HT-29 (cell line): Measurements from ENCODE around the gene AOPEP. TPM values are rescaled to one million over a fixed set of nuclear protein-coding genes. Genes with fewer than 3 reads are reported as not detected.

Source experiments
- DNase-seq: peaks from one replicate; pipeline ENCODE4 v3.0.0-alpha.2; 2015; ENCODE audit warnings: low spot score
- total RNA-seq: library from RNA; depleted of rRNA; stranded (reverse); fragments of >200 nt; shearing (Covaris generic); gene quantifications from 2 replicates; pipeline ENCODE4 v1.2.3, GENCODE V29; 2014

AOPEP gene
- total RNA-seq, 1 experiment from 2014 or later, result 19.9 TPM

DNA sequence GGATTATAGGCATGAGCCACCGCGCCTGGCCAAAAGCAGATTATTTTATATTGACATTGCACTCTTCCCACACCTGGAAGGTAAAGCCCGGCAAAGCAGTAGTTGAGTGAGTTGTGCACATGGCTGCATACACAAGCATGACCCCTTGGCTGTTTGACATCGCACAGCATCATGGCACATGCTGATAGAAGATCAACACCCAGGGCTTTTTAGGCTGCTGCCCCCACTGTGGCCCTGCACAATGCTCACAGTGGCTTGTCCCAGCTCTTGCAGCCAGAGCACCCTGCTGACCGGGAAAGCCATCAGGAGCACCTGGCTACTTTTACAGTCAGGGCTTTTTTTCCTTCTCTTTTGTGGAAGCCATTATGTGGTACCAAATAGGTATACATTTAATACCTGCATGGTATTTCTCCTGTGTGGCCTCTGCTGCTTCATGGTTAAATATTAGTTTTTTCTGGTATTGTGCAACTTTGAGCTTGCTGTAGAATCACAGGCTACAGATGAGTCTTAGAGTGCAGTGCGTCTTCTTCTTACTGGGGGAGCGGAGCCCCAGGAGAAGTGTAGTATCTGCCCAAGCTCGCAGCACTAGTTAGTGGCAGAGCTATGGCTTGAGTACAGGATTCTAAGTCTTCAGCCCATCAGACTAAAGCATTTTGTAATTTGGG, 264.5 kb downstream of the AOPEP start:
- DNase-seq, result no peak

DNA sequence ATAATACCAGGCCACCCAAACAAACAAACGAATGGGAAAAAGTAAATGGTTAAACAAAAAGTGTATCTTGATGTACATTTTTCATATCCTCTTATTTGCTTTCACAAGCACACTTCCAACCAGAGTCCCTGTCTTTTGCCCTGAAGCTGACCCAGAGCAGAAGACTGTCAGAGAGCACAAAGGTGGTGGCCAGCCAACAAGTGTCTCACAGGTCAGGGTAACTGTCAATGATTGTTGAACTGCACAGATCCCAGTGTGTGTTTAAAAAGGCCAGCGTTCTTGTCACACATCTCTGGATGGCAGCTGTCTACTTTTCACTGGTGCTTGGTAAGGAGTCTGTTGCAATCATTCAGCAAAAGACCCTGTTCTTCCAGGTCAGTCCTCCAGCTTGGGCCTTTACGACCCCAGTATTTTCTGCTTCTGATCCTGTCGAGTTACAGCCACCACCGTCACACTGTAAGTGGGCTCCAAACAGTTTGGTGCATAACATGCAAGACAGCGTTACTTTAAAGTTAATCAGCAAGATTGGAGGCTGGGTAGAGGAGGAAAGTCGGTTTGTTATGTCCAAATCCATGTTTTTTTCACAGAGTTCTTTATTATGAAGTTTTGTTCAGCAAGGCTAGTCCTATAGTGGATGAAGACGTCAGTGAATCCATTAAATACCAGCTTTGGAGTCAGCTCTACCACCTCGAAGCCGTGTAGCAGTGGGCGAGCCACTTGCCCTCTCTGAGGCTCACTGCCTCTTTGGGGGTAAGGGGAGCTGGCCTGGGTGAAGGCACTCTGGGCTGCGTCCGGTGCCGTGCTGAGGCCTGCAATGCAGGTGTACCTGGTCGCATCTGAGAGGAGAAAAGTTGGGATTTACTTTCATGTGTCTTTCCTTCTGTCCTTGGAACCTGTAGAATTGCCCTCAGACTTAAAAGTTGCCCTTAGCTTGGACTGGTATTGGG, 265.7 kb downstream of the AOPEP start:
- DNase-seq, result no peak

DNA sequence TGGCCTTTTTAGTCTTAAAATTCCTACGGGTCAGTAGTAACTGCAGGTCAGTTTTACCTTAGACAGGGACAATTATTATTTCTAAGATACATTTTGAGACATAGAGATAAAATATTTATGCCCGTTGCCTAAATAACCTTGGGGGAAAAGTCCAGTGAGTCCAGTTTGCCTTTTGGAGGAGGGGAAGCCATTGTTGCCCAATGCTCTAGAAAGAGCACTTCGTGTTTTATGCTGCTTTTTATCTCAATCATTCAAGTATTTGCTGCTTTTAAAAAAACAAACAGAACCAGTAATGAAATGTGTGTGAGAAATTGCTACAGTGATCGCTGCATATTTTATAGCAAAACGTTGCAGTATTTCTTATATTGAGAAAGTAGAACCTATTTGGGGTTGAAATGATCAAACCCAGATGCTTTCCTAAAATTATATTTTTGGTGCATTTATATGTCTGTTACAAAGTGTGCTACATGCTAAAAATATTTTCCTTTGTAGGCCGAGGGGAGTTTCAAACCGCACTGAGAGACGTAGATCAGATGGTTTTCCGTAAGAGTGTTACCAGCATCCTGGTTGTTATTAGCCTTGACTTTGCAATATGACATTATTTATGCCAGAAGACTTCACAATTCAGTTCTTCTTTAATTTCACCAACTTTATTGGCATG, 266.8 kb downstream of the AOPEP start:
- DNase-seq, result no peak

DNA sequence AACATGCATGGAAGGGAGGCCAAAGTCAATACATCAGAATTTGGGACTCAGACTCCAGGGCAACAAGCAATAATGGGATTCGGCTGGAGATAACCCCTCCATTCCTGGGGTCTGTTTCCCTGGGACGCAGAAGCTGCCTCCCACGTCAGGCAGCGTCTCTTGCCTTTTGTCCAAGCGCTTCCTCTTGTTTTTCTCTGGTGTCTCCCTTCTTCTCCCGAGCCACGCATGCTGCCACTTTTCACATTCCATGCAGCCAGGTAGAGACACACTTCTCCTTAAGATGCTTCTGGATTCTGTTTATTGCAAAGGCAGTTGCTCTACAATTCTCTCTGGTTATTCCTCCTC, 267.3 kb downstream of the AOPEP start:
- no peak for DNase-seq

DNA sequence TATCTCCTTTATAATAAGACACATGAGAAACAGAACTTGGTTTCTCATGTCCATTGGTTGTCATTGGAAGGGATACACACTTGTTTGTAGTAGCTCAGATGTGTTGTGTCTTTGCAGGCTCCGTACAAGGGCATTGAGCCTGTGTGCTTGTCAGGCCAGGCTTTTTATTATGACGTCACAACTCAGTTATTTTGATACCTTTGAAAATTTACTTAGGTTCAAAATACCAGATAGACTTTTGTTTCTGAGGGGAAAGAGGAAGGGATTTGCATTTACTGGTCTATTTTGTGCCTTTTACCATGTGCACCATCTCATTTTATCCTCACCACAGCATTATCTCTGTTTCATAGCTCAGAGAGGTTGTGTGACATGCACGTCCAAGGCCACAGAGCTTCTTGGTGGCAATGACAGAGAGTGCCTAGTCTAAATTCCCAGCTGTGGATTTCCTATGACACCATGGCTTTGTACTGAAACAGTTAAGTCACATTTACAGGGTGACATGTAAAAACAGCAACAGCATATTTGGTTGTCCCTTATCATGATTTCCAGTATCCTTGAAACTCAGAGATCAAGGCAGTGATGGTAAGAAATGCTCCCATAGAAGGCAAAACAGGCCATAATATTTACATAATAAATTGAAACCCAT, 268.7 kb downstream of the AOPEP start:
- no peak for DNase-seq

DNA sequence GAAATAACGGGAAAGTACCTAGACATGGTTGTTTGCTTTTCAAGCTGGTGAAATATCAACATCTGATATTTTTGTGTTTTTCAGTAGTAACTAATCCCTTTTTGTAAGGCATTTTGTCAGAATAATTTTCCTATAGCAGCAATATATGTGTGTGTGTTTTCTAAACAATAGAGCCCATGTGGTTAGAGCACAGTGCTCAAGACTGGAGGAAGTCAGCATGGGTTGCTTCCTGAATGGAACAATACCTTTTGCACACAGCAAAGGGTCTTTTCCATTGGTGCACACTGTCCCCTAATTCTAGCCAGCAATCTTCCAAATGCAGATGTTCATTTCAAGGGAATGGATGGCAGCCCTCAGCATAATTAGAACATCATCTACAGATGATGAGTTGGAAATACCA, 270.1 kb downstream of the AOPEP start:
- DNase-seq, result no peak

DNA sequence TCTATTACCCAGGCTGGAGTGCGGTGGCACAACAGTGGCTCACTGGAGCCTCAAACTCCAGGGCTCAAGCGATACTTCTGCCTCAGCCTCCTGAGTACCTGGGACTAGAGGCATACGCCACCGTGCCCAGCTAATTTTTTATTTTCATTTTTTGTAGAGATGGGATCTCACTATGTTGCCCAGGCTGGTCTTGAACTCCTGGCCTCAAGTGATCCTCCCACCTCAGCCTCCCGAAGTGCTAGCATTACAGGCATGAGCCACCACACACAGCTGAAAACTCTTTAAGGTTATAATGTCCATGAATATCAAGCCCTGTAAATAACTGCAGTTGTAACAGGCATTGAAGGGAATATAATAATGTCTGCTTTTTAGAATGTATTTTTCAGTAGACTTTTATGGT, 271.2 kb downstream of the AOPEP start:
- no peak for DNase-seq

DNA sequence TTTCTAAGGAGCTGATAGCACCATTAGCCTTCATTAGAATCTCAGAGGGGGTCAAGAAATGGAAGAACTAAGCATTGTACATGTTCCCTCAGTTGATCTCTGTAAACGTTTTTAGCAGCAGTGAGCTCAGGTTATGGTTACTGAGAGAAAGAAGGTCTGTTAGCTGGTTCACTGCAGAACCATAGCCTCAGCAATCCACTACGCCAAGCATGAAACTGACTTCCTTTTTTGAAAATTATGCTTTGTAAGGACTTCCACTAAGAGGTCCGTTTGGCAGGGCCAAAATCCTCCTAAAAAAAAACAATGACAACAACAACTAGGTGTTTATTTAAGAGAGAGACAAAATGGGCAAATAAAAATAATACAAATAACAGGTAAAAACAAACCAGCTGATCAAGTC, 273.3 kb downstream of the AOPEP start:
- DNase-seq, result no peak

DNA sequence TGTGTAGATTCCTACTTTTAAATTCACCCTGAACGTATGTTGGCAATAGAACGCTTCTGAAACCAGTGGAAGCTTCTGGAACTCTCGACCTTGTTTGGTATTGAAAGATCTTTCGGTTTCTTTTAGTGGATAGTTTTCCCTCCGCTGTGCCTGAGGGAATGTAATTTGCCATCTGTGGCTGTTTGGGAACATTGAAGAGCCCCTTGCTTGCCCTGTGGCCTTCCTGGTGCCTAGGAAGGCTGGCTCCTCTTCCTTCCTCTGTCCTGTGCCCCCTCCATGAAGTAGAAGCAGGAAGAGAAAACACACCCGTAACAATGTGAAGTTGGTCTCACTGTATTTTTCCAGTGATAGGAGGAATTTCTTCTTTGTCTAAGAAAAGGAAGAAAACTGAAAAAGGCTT, 274.3 kb downstream of the AOPEP start:
- no peak for DNase-seq

DNA sequence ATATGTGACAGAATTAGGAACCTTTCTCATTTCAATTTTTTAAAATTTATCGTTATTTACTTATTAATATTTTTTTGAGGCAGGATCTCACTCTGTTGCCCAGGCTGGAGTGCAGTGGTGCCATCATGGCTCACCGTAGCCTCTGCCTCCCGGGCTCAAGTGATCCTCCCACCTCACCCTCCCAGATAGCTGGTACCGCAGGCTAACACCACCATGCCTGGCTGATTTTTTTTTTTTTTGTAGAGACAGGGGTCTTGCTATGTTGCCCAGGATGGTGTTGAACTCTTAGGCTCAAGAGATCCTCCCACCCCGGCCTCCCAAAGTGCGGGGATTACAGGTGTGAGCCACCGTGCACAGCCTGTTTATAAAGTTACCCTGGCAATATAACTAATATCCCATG, 275.2 kb downstream of the AOPEP start:
- DNase-seq, result no peak

DNA sequence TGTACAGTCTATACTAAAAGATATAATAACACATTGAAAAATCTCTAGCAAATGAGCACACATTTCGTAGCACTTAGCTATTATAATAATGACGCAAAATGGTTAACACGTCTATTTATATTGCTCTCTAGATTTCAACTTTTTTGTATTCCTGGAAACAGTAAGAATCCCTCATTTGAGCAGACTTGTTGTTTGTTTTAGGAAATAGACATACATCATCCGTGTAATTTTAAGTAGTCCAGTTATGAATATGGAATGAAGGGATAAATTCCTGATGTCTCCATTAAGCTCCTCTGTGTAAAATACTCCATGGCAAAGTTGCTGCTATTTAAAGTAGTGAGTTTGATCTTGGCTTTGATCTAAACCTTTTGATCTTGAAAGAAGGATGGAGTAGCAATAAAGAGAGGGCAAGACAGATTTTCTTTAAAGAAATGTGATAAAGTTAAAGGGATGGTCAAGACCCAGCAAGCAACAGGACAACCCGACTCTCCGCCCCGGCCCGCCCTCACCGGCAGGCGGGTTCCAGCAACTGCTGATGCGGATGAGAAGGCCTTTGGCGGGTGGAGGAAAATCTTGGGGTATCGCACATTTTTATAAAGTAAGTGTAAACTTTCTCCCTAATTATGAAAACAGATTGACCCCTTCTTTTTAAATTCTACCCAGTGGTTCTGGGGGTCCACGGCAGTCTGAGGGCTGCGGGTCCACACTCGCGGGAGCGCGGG, 277.4 kb downstream of the AOPEP start:
- peak; percentile 76 for DNase-seq

DNA sequence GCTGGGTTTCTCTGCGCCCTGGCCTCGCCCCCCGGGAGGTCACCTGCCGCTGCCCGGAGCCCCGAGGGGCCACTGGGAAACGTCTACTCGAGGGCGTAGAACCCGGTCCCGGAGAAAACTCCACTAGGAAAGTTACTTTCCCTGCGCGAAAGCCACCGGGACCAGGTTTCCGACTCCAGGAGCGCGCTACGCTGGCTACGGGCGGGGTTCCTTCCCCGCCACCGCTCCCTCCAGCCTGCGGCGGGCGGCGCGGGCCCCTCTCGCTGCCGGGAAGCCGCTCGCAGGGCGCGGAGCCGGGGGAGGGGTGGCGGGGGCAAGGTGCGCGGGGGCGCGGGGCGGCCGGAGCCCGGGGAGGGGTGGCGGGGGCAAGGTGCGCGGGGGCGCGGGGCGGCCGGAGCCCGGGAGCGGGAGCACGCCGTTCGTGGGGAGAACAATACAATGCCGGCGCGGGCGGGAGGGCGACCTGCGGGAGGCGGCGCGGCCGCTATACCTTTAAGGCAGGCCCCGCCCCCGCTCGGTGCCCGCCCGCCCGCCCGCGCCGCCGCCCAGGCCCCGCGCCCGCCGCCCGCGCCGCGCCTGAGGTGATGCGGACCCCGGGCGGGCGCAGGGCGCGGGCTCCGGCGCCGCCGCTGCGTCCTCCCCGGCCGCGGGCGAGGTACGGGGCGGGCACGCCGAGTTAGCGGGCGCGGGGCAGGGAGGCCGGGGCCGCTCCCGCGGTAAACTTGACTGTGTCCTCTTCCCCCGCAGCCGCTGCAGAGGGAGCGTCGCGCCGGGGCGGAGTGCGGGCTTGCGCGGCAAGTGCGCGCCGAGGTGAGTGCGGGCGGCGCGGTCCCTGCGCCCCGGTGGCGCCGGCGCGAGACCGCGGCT, 278.1 kb downstream of the AOPEP start:
- peak; percentile 55 for DNase-seq

DNA sequence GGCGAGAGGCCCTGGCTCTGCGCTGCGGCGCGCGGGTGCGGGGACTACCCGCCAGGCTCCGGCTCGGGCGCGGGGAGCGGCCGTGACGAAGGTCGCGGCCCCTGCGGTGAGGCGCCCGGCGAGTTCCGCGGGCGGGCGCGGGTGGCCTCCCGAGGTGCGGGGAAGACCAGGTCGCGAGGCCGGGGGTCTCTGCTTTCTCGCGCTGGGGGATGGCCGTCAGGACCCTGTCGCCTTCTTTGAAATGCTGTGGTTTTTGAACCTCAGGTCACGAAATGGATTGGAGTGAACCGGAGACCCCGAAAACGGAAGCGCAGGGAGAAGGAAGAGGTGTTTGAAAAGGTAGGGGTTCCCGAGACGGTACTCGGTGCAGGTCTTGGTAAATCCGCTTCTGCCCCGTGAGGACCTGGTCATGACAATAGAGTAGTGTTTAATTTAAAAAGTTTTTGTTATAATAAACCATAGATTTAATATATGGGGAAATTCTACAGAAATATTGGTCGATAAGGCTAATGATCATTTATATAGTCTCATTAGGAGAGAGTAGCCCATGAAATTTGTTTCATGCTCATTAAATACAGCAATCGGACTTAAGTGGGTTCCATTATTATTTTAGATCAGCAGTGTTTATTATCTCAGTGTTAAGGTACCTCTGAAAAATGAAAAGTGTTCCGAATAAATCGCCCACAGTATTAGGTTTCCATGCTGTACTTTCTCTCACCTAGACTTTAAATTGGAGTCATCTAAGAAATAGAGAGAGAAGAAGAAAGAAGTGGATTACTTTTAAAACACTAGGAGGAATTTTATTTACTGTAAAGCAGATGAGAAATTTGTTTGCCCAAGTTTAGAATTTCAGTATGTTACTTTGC, 279.0 kb downstream of the AOPEP start:
- peak; percentile 59 for DNase-seq

DNA sequence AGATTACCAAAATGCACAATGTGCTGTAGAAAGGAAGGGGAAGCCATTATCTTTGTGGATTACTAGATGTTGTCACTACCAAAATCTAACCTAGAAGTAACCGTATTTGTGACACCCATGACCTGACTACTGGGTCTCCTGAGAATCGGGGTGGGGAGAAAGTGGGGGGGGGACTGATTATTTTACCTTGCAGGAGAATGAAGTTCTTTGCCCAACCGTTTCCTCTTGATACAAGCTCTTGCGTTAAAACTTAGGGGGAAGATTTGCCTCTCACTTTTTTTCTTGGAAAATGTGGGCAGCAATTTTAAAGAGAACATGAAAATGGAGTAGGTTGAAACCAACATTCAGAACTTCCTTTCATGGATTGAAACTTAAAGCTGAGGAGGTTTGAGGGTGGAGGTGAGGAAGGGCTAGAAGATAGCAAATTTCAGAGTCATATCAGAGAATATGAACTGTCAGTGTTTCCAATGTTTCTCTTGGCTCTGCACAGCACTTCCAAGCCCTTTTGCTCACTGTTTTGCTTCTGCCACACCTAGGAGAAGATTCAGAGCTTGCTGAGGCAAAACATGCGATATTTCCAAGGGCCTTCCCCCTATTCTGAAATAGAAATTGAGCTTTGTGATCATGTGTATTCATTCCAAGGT, 280.8 kb downstream of the AOPEP start:
- peak; percentile 61 for DNase-seq

DNA sequence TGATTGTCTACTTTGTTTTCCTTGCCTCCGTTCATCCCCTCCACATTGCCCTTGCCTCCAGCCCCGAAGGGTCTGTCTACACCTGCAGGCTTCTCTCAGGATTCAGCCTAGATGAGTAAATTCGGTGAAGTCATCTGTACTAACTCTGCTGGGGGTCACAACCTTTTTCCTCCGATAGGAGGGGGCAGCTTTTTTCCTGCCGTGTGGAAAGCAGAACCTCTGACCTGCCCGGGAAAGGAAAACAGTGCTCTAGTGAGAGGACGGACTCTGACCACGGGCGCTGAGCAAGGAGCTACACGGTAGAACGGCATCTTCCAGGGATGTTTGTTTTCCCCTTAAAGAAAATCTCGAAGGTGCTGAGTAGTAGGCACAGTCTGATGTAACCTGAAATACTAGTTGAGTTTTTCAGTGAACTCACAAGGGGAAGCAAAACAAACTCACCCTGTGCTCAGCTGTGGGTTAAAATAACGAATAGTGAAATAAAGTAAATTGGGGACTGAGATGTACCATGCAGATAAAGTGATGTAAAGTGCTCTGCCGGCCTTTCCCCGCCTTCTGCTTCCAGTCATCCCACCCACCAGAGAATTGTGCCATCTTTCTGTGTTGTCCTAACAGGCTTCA, 281.8 kb downstream of the AOPEP start:
- peak; percentile 66 for DNase-seq

DNA sequence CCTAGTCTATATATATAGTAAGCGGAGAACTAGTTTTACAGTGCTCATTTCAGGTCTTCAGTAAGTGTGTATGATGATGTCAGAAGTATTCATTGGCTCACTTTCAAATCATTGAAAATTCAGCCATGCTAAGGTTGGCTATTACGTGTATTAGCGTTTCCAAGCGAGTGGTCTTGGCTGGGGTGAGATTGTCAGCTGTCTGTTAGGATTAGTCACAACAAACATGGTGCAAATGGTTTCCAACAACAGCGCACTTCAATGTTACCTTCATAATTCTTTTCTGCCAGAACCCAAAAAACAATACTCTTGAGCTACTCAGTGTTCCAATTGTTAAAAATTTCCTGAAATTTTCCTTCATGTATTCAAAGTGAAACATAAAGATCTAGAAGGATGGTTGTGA, 283.0 kb downstream of the AOPEP start:
- no peak for DNase-seq

DNA sequence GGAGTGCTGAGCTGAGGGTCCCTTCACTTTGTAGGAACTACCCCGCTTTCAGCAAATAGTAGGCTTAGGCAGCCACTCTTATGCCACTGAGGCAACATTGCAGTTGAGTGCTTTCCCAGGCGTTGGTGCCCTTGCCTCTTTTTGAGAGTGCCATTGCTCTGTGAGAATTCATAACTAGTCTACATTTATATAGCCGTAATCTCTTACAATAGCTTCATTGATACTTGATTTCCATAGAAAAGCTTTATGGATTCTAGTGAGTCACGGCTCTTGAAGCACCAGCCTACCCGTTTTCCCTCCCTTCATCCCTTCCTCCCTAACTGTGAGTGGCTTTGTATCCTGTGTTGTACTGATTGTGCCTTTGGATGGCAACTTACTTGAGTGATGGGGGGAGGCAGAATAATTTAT, 283.9 kb downstream of the AOPEP start:
- no peak for DNase-seq

DNA sequence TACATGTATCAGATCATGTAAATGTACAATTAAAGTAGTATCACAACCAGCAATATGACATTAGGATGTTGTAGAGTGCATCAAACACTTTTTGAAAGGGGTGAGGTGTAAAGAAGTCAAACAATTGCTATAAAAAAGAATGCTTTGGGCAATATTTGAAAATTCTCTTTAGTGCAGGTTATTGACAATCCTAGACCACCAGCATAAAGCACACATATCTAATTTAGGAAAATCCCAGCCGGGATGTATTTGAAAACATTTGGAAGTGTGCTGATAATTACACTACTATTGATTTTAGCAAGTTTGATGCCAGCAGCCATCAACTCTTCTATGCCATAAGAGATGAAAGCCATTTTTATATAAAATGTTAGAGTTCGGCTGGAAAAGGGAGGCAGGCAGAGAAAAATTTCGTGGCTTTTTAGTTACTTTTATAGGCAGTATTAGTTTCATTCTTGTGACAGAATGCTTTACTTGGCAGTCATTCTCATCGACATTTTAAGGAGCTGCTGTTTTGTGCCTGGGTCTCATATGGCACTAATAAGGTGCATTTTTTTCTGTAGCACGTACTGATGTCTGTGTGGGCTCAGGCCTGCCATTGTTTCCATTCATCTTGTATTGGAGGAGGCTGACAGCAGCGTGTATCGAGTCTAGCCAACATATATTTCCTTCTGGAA, 285.7 kb downstream of the AOPEP start:
- no peak for DNase-seq
